ENCODE data around the gene NUP188. TPM values are rescaled to one million over a fixed set of nuclear protein-coding genes. Genes with fewer than 3 reads are reported as not detected.

NUP188 gene
- total RNA-seq, 1 donor from 2014 or later = 44.0 TPM

- Mint-ChIP-seq H3K36me3 (ENCODE audit: low read depth, unreplicated experiment) (peaks cover 26% of the 10 kb centered on the region), H3K9me3 (ENCODE audit: unreplicated experiment) (no peaks in the 10 kb centered on the region), H3K27ac (ENCODE audit: unreplicated experiment) (no peak overlapping the region), H3K4me1 (ENCODE audit: unreplicated experiment) (no peaks in the 10 kb centered on the region), H3K4me3 (ENCODE audit: unreplicated experiment) (peak overlapping the region; percentile 37), H3K27me3 (ENCODE audit: unreplicated experiment) (peaks cover 15% of the 10 kb centered on the region)
- DNase-seq (ENCODE audit: low spot score) = no peak
- TF ChIP-seq, protein P1, sequence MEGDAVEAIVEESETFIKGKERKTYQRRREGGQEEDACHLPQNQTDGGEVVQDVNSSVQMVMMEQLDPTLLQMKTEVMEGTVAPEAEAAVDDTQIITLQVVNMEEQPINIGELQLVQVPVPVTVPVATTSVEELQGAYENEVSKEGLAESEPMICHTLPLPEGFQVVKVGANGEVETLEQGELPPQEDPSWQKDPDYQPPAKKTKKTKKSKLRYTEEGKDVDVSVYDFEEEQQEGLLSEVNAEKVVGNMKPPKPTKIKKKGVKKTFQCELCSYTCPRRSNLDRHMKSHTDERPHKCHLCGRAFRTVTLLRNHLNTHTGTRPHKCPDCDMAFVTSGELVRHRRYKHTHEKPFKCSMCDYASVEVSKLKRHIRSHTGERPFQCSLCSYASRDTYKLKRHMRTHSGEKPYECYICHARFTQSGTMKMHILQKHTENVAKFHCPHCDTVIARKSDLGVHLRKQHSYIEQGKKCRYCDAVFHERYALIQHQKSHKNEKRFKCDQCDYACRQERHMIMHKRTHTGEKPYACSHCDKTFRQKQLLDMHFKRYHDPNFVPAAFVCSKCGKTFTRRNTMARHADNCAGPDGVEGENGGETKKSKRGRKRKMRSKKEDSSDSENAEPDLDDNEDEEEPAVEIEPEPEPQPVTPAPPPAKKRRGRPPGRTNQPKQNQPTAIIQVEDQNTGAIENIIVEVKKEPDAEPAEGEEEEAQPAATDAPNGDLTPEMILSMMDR (IDR thresholded peaks at IDR 0.05; ENCODE audit: unreplicated experiment) = no peak
These were observed 60.4 kb downstream of the NUP188 start for GRCh38 chr9:129007766-129008468.

GRCh38 chr9:129008469-129008965, 61.0 kb downstream of the NUP188 start:
- H3K4me3 Mint-ChIP-seq (ENCODE audit: unreplicated experiment) = no peak overlapping the region
- peaks cover 30% of the 10 kb centered on the region for H3K36me3 Mint-ChIP-seq (ENCODE audit: low read depth, unreplicated experiment)
- DNase-seq (ENCODE audit: low spot score) = no peak
- H3K27me3 Mint-ChIP-seq (ENCODE audit: unreplicated experiment) = peaks cover 15% of the 10 kb centered on the region
- TF ChIP-seq, protein P1 (IDR thresholded peaks at IDR 0.05; ENCODE audit: unreplicated experiment) = no peak
- no peaks in the 10 kb centered on the region for H3K9me3 Mint-ChIP-seq (ENCODE audit: unreplicated experiment)
- no peak overlapping the region for H3K27ac Mint-ChIP-seq (ENCODE audit: unreplicated experiment)
- no peaks in the 10 kb centered on the region for H3K4me1 Mint-ChIP-seq (ENCODE audit: unreplicated experiment)

GRCh38 chr9:129008986-129009583, 61.6 kb downstream of the NUP188 start:
- peaks cover 15% of the 10 kb centered on the region for H3K27me3 Mint-ChIP-seq (ENCODE audit: unreplicated experiment)
- no peak overlapping the region for H3K4me3 Mint-ChIP-seq (ENCODE audit: unreplicated experiment)
- DNase-seq (ENCODE audit: low spot score) = no peak
- H3K36me3 Mint-ChIP-seq (ENCODE audit: low read depth, unreplicated experiment) = peaks cover 30% of the 10 kb centered on the region
- no peak overlapping the region for H3K27ac Mint-ChIP-seq (ENCODE audit: unreplicated experiment)
- no peaks in the 10 kb centered on the region for H3K4me1 Mint-ChIP-seq (ENCODE audit: unreplicated experiment)
- no peaks in the 10 kb centered on the region for H3K9me3 Mint-ChIP-seq (ENCODE audit: unreplicated experiment)
- TF ChIP-seq, protein P1 (IDR thresholded peaks at IDR 0.05; ENCODE audit: unreplicated experiment) = no peak

DNA sequence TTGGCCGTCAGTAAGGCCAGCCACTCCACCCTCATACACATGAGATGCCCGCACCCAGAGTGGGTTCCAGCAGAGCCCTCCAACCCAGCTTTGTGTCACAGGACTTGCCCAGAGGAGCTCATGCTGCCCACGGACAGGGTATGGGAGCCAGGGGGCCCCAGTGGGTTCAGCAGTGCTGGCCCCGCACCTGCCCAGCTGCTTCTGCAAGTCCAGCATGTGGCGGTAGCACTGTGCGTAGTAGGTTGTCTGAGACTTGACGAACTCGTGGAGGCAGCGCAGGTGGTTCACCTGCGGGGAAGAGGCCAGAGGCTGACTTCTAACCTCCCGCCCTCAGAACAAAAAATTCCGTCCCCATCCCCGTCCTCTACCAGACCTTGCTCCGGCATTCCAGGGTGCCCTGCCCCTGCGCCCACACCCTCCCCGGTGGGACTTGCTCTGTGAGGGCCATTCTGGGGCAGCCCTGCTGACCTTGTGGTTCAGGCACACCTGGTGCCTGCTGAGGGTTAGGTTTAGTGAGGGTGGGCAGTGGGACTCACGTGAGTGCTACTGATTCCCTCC, 62.2 kb downstream of the NUP188 start:
- peaks cover 3% of the 10 kb centered on the region for H3K4me1 Mint-ChIP-seq (ENCODE audit: unreplicated experiment)
- TF ChIP-seq, protein P1 (IDR thresholded peaks at IDR 0.05; ENCODE audit: unreplicated experiment) = no peak
- no peak for DNase-seq (ENCODE audit: low spot score)
- H3K27me3 Mint-ChIP-seq (ENCODE audit: unreplicated experiment) = peaks cover 15% of the 10 kb centered on the region
- H3K4me3 Mint-ChIP-seq (ENCODE audit: unreplicated experiment) = no peak overlapping the region
- no peaks in the 10 kb centered on the region for H3K9me3 Mint-ChIP-seq (ENCODE audit: unreplicated experiment)
- no peak overlapping the region for H3K27ac Mint-ChIP-seq (ENCODE audit: unreplicated experiment)
- H3K36me3 Mint-ChIP-seq (ENCODE audit: low read depth, unreplicated experiment) = peaks cover 30% of the 10 kb centered on the region
